GM19438 (cell line): Measurements from ENCODE around the gene SIRT6.
"Not testable (repeated sequence)": the region's sequence is repeated elsewhere in the genome, so short reads cannot be mapped to it uniquely, and the experiment has no call there.

Source experiments
- ATAC-seq: cut with Tn5 transposase; IDR thresholded peaks from one replicate; pipeline ENCODE4 v1.9.1; 2021; ENCODE audit warnings: low read depth; ENCODE audit not compliant: unreplicated experiment

The SIRT6 gene

DNA sequence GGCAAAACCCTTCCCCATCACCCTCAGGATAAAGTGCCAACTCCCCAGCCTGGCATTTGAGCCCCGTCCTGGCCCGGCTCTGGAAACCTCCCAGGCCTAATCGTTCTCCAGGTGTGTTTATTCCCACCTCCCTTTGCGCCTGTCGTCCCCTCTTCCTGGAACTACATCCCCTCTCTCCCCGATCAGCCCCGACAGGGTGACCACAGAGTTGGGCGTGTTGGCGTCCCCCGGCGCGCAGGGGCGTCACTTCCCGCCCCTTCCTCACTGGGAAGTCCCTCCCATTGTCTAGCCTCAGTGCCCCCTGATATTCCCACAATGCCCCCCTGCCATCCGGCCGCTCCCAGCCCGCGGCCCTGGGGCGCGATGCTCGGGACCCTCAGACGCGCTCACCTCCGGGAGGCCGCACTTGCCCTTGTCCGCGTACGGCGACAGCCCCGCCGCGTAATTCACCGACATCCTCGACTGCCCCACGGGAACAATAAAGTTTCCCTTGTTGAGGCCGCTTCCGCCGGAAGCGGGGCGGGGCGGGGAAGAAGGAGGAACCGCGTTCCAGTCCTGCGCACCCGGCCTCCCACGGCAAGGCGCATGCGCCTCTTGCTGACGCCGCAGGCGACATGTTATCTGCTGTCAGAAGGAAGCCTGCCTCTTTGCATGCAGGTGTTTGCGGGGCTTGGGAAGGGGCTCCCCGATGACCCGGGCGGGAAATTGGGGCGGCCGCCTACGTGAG lies at the start of gene SIRT6, which contains the start of gene ANKRD24:
SIRT6 (minus strand) TSS at position 480 of the 727 bp plus-strand sequence; CDS start at position 456, 24 bp downstream.
ANKRD24 (plus strand) TSS at position 606 of the 727 bp plus-strand sequence. CDS start 3,737 bp downstream, outside the sequence.
- ATAC-seq = peak; percentile 54

DNA sequence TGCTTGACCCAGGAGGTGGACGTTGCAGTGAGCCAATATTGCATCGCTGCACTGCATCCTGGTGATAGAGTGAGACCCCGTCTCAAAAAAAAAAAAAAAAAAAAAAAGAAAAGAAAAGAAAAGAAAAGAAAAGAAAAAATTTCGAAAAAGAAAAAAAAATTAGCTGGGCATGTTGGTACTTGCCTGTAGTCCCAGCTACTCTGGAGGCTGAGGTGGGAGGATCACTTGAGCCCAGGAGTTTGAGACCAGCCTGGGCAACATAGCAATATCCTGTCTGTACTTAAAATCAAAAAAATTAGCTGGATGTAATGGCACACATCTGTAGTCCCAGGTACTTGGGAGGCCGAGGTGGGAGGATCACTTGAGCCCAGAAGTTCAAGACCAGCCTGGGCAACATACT lies 49.8 kb upstream of the SIRT6 start:
- ATAC-seq = not testable (repeated sequence)

DNA sequence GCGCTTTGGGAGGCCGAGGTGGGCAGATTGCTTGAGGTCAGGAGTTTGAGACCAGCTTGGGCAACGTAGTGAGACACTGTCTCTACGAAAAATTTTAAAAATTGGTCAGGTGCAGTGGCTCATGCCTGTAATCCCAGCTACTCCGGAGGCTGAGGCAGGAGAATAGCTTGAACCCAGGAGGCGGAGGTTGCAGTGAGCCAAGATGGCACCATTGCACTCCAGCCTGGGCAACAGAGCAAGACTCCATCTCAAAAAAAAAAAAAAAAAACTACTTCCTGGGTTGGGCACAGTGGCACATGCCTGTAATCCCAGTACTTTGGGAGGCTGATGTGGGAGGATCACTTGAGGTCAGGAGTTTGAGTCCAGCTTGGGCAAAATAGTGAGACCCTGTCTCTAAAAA lies 49.2 kb upstream of the SIRT6 start:
- not testable (repeated sequence) for ATAC-seq

GRCh38 chr19:4230237-4230636 lies 47.9 kb upstream of the SIRT6 start:
- not testable (repeated sequence) for ATAC-seq

- ATAC-seq = peak; percentile 56
Observed at GRCh38 chr19:4229179-4229931, 47.0 kb upstream of the SIRT6 start, which contains the start of gene EBI3. Gene EBI3 (plus strand): TSS chr19:4229523. CDS start chr19:4229551, 28 bp downstream.

DNA sequence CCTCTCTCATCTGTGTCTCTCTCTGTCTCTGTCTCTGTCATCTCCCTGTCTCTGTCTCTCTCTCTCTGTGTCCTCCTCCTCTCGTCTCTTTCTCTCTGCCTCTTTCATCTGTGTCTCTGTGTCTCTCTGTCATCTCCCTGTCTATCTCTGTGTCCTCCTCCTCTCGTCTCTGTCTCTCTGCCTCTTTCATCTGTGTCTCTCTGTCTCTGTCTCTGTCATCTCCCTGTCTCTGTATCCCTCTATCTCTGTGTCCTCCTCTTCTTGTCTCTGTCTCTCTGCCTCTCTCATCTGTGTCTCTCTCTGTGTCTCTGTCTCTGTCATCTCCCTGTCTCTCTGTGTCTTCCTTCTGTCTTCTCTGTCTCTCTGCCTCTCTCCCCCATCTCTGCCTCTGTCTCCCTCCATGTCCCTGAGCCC lies 46.4 kb upstream of the SIRT6 start:
- no peak for ATAC-seq

DNA sequence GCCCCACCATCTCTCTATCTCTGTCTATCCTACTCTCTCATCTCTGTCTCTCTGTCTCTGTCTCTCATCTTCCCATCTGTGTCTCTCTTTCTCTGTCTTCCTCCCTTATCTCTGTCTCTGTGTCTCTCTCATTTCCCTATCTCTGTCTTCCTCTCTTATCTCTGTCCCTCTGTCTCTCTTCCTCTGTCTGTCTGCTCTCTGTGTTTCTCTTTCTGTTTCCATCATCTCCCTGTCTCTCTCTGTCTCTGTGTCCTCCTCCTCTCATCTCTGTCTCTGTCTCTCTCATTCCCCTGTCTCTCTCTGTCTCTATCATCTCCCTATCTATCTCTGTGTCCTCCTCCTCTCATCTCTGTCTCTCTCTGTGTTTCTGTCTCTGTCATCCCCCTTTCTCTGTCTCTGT lies 45.4 kb upstream of the SIRT6 start:
- no peak for ATAC-seq

- ATAC-seq = no peak
Observed at GRCh38 chr19:4225885-4226284, 43.5 kb upstream of the SIRT6 start.

GRCh38 chr19:4224470-4224869 lies 42.1 kb upstream of the SIRT6 start:
- no peak for ATAC-seq

DNA sequence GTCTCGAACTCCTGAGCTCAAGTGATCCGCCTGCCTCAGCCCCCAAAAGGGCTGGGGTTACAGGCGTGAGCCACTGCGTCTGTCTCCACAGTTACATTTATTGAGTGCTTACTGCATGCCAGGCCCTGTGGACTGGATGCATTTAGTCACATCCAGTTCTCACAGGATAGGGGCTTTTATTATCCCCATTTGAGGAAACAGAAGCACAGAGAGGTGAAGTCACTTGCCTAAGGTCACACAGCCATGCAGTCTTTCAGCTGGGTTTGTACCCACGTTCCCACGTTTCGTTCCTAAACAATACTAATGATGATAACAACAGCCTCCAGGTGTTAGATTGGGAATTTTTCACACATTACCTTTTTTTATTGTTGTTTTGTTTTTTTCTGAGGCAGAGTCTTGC lies 37.8 kb upstream of the SIRT6 start:
- ATAC-seq = no peak

DNA sequence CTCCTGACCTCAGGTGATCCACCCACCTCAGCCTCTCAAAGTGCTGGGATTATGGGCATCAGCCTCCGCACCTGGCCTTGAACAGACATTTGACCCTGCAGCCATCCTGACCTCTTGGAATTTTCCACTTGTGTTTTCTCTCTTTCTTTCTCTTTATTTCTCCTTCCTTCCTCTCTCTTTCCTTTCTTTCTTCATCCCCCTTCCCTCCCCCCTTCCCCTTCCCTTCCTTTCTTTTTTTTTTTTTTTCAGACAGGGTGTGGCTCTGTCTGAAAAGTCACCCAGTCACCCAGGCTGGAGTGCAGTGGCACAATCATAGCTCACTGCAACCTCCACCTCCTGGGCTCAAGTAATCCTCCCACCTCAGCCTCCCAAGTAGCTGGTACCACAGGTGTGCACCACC lies 36.2 kb upstream of the SIRT6 start:
- not testable (repeated sequence) for ATAC-seq

GRCh38 chr19:4217429-4218264 lies 35.3 kb upstream of the SIRT6 start:
- no peak for ATAC-seq

DNA sequence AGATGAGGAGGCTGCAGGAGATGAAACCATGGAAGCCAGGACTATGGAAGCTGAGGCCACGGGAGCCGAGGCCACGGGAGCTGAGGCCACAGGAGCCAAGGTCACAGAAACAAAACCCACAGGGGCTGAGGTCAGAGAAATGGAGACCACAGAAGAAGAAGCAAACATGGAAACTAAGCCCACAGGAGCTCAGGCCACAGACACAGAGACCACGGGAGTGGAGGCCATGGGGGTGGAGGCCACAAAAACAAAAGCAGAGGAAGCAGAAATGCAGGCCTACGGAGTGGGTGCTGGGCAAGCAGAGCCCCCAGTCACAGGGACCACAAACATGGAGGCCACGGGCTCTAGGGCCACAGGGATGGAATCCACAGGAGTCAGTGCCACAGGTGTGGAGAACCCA lies 34.5 kb upstream of the SIRT6 start:
- no peak for ATAC-seq

DNA sequence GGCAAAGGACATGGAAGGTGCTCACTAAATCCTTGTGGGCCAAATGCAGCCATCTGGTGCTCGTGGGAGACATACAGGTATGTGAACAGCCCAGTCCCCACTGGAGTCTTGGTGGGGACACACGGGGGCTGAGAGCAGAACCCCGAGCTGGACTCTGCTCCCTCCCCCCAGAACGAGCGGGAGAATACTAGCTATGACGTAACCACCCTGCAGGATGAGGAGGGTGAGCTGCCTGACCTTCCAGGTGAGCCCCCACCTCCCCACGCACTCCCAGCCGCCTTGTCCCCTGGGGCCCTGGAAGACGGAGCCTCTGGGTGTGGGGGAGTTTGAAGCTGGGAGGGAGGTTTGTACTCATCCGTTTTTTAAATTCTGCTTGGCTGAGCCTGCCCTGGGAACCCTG lies 33.4 kb upstream of the SIRT6 start:
- ATAC-seq = no peak

GRCh38 chr19:4213116-4213515 lies 30.8 kb upstream of the SIRT6 start:
- no peak for ATAC-seq

GRCh38 chr19:4210166-4210731 lies 27.9 kb upstream of the SIRT6 start:
- ATAC-seq = no peak

- ATAC-seq = no peak
Observed at GRCh38 chr19:4208385-4209094, 26.2 kb upstream of the SIRT6 start.

- ATAC-seq = no peak
Observed at GRCh38 chr19:4206818-4207484, 24.6 kb upstream of the SIRT6 start.

DNA sequence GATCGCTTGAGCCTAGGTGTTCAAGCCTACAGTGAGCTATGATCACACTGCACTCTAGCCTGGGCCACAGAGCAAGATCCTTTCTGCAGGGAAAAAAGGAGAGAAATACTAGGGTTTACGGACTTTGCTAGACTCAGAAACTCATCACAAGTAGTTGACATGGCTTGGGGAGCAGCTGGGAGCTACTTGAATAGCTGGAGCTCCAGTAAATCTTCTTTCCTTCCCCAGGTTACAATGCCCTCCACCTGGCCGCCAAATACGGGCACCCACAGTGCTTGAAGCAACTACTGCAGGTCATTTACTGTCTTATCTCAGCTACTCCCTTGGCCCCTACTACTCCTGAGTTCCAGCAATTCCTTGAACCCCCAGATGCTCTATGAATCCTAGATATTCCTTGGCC lies 19.4 kb upstream of the SIRT6 start:
- ATAC-seq = no peak
